ENCODE results near the gene RAB37.

The RAB37 gene

GRCh38 chr17:74730491-74731346, 6.3 kb upstream of the RAB37 start:
- no peak for DNase-seq (ENCODE audit: low read depth in 1 of 2, low spot score in 1 of 2)
- in situ Hi-C loops (cut with HindIII; ENCODE audit: low pct_unique_long_range_greater_than_20kb, low sequenced_read_pairs) = no loop called here
- TF ChIP-seq JUND (IDR thresholded peaks at IDR 0.05; ENCODE audit: low read depth) = no peak

- no peak for DNase-seq (ENCODE audit: low read depth in 1 of 2, low spot score in 1 of 2)
- in situ Hi-C loops (cut with HindIII; ENCODE audit: low pct_unique_long_range_greater_than_20kb, low sequenced_read_pairs) = no loop called here
- no peak for TF ChIP-seq JUND (IDR thresholded peaks at IDR 0.05; ENCODE audit: low read depth)
Measured at GRCh38 chr17:74731347-74731605, 5.8 kb upstream of the RAB37 start.

GRCh38 chr17:74732042-74732867, 4.8 kb upstream of the RAB37 start:
- DNase-seq (ENCODE audit: low read depth in 1 of 2, low spot score in 1 of 2) = no peak
- in situ Hi-C loops (cut with HindIII; ENCODE audit: low pct_unique_long_range_greater_than_20kb, low sequenced_read_pairs) = no loop called here
- TF ChIP-seq JUND (IDR thresholded peaks at IDR 0.05; ENCODE audit: low read depth) = no peak

GRCh38 chr17:74733365-74734122, 3.5 kb upstream of the RAB37 start:
- in situ Hi-C loops (cut with HindIII; ENCODE audit: low pct_unique_long_range_greater_than_20kb, low sequenced_read_pairs) = no loop called here
- no peak for TF ChIP-seq JUND (IDR thresholded peaks at IDR 0.05; ENCODE audit: low read depth)
- no peak for DNase-seq (ENCODE audit: low read depth in 1 of 2, low spot score in 1 of 2)

- DNase-seq (ENCODE audit: low read depth in 1 of 2, low spot score in 1 of 2) = no peak
- TF ChIP-seq JUND (IDR thresholded peaks at IDR 0.05; ENCODE audit: low read depth) = no peak
- in situ Hi-C loops (cut with HindIII; ENCODE audit: low pct_unique_long_range_greater_than_20kb, low sequenced_read_pairs) = no loop called here
Measured at GRCh38 chr17:74734256-74734655, 2.8 kb upstream of the RAB37 start.

GRCh38 chr17:74737299-74738050, 419 bp downstream of the RAB37 start:
- in situ Hi-C loops (cut with HindIII; ENCODE audit: low pct_unique_long_range_greater_than_20kb, low sequenced_read_pairs) = no loop called here
- TF ChIP-seq JUND (IDR thresholded peaks at IDR 0.05; ENCODE audit: low read depth) = no peak
- peak in 1 of 2 experiments; percentile 51 for DNase-seq (ENCODE audit: low read depth in 1 of 2, low spot score in 1 of 2)

- TF ChIP-seq JUND (IDR thresholded peaks at IDR 0.05; ENCODE audit: low read depth) = no peak
- DNase-seq (ENCODE audit: low read depth in 1 of 2, low spot score in 1 of 2) = no peak
- in situ Hi-C loops (cut with HindIII; ENCODE audit: low pct_unique_long_range_greater_than_20kb, low sequenced_read_pairs) = no loop called here
Measured at GRCh38 chr17:74738051-74738996, 1.3 kb downstream of the RAB37 start.

GRCh38 chr17:74739227-74739831, 2.3 kb downstream of the RAB37 start:
- in situ Hi-C loops (cut with HindIII; ENCODE audit: low pct_unique_long_range_greater_than_20kb, low sequenced_read_pairs) = no loop called here
- no peak for DNase-seq (ENCODE audit: low read depth in 1 of 2, low spot score in 1 of 2)

GRCh38 chr17:74740173-74740572, 3.1 kb downstream of the RAB37 start:
- DNase-seq (ENCODE audit: low read depth in 1 of 2, low spot score in 1 of 2) = no peak
- in situ Hi-C loops (cut with HindIII; ENCODE audit: low pct_unique_long_range_greater_than_20kb, low sequenced_read_pairs) = no loop called here
- TF ChIP-seq JUND (IDR thresholded peaks at IDR 0.05; ENCODE audit: low read depth) = no peak

More at GRCh38 chr17:74739227-74739831, 2.3 kb downstream of the RAB37 start:
- no peak for TF ChIP-seq JUND (IDR thresholded peaks at IDR 0.05; ENCODE audit: low read depth)

- no peak for DNase-seq (ENCODE audit: low read depth in 1 of 2, low spot score in 1 of 2)
- TF ChIP-seq JUND (IDR thresholded peaks at IDR 0.05; ENCODE audit: low read depth) = no peak
- in situ Hi-C loops (cut with HindIII; ENCODE audit: low pct_unique_long_range_greater_than_20kb, low sequenced_read_pairs) = no loop called here
Measured at GRCh38 chr17:74740641-74741387, 3.8 kb downstream of the RAB37 start.
